ENCODE results near the gene C1R. TPM values are rescaled to one million over a fixed set of nuclear protein-coding genes. Genes with fewer than 3 reads are reported as not detected.
"Not testable (repeated sequence)": the region's sequence is repeated elsewhere in the genome, so short reads cannot be mapped to it uniquely, and the experiment has no call there.

Gene C1R
- total RNA-seq, 1 experiment from 2014 or later = 1.1 TPM

DNA sequence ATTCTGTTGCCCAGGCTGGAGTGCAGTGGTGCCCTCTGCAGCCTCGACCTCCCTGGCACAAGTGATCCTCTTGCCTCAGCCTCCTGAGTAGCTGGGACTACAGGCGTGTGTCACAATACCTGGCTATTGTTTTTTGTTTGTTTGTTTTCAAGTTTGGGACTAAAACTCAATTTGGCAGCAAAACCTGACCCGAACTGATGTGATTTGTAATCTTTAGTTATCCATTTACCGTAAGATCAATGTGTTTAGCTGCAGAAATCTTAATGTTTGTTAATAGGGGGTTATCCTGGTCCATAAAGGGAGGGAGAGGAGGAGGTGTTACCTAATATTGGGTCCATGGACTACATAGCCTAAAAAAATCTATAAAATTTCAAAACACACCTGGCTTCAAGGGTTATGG is 32.5 kb downstream of the C1R start:
- Histone ChIP-seq H3K27me3 (ENCODE audit: control insufficient read depth, insufficient read depth, low read length) (no peaks in the 10 kb centered on the region), H3K4me3 (ENCODE audit: insufficient read depth, low read depth, low read length) (no peak overlapping the region), H3K36me3 (replicated peaks; ENCODE audit: control insufficient read depth, insufficient read depth, low read length) (no peaks in the 10 kb centered on the region)
- no peak for DNase-seq

DNA sequence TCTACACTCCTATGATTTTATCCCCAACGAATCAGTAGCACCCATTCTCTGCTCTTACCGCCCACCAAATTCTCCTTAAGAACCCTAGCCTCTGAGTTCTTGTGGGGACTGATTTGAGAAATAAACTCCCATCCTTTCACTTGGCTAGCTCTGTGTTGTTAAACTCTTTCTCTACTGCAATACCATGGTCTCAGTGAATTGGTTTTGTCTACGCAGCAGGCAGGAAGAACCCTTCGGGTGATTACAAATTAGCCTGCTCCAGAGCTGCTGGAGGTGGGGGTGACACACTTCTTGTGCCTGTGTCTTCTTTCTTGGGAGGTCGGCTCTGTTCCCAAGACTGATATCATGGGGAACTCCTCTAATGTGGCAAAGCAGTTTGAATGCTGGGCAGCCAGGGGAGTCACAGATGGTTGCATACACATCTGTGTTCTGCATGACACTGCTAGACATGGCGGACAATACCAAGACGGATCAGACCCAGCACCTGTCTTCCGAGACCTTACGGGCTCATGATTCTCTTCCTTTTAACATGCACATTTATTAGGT is 33.3 kb downstream of the C1R start:
- no peak for DNase-seq
- Histone ChIP-seq H3K27me3 (ENCODE audit: control insufficient read depth, insufficient read depth, low read length) (no peaks in the 10 kb centered on the region), H3K36me3 (replicated peaks; ENCODE audit: control insufficient read depth, insufficient read depth, low read length) (no peaks in the 10 kb centered on the region), H3K4me3 (ENCODE audit: insufficient read depth, low read depth, low read length) (no peak overlapping the region)

DNA sequence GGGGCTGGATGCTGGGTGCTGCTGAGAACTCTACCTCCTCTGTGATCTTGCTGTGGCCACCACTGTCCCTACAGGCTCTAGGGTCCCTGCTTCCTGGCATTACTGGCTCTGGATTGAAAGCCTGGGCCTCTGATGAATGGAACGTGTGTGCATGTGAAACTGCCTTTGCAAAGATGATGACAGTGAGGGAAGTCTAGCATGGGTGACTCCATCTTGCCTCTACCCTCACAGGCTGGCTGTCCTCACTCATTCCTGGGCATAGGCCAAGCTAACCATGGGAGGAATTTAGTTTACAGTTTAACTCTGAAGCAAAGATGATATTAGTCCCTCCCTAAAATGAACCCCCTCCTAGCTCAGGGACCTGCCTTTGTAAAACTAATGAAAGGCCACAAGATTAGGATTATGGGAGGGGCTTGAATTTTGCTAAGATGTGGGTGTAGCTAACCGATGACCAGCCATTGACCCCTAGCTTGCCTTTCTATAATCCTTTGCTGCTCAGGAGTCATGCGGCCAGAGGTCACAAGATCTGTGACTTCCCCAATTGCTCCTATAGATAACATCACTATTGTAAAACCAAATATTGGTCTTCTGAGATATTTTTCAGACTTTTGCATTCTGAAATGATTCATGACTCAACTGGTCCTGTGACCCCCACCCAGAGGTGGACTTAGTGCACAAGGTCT is 33.9 kb downstream of the C1R start:
- no peak for DNase-seq
- no peak overlapping the region for H3K4me3 ChIP-seq (ENCODE audit: insufficient read depth, low read depth, low read length)

DNA sequence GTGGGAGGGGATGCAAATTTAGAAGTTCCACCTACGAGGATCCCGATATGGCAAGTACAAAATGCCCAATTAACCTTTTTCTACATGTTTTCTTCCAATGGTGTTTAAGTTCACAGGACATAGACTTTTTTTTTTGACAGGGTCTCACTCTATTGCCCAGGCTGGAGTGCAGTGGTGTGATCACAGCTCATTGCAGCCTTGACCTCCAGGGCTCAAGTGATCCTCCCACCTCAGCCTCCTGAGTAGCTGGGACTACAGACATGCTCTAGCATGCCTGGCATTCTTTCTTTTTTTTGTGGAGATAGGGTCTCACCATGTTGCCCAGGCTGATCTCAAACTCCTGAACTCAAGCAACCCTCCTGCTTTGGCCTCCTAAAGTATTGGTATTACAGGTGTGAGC is 36.5 kb downstream of the C1R start:
- not testable (repeated sequence) for H3K36me3 ChIP-seq (replicated peaks; ENCODE audit: control insufficient read depth, insufficient read depth, low read length); H3K4me3 ChIP-seq (ENCODE audit: insufficient read depth, low read depth, low read length); H3K27me3 ChIP-seq (ENCODE audit: control insufficient read depth, insufficient read depth, low read length); DNase-seq

More for the DNA sequence above, 33.9 kb downstream of the C1R start:
- Histone ChIP-seq H3K36me3 (replicated peaks; ENCODE audit: control insufficient read depth, insufficient read depth, low read length) (no peaks in the 10 kb centered on the region), H3K27me3 (ENCODE audit: control insufficient read depth, insufficient read depth, low read length) (no peaks in the 10 kb centered on the region)

DNA sequence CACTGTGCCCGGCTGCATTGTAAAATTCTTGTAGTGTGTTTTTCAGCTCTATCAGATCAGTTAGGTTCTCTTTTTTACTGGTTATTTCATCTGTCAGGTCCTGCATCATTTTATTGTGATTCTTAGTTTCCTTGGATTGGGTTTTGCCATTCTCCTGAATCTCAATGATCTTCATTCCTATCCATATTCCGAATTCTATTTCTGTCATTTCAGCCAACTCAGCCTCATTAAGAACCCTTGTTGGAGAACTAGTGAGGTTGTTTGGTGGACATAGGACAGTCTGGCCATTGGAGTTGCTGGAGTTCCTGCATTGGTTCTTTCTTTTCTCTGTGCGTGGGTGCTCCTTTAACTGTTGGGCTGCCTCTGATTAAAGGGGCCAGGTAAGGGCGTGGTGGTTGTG is 37.3 kb downstream of the C1R start:
- no peak for DNase-seq
- Histone ChIP-seq H3K4me3 (ENCODE audit: insufficient read depth, low read depth, low read length) (no peak overlapping the region), H3K27me3 (ENCODE audit: control insufficient read depth, insufficient read depth, low read length) (no peaks in the 10 kb centered on the region), H3K36me3 (replicated peaks; ENCODE audit: control insufficient read depth, insufficient read depth, low read length) (no peaks in the 10 kb centered on the region)

DNA sequence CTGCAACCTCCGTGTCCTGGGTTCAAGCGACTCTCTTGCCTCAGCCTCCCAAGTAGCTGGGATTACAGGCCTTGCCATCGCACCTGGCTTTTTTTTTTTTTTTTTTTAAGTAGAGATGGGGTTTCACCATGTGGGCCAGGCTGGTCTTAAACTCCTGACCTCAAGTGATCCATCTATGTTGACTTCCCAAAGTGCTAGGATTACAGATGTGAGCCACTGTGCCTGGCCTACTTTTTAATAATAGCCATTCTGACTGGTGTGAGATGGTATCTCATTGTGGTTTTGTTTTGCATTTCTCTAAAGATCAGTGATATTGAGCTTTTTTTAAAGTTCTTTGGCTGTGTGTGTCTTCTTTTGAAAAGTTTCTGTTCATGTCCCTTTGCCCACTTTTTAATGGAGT is 42.3 kb downstream of the C1R start:
- not testable (repeated sequence) for H3K4me3 ChIP-seq (ENCODE audit: insufficient read depth, low read depth, low read length); H3K27me3 ChIP-seq (ENCODE audit: control insufficient read depth, insufficient read depth, low read length); DNase-seq; H3K36me3 ChIP-seq (replicated peaks; ENCODE audit: control insufficient read depth, insufficient read depth, low read length)

DNA sequence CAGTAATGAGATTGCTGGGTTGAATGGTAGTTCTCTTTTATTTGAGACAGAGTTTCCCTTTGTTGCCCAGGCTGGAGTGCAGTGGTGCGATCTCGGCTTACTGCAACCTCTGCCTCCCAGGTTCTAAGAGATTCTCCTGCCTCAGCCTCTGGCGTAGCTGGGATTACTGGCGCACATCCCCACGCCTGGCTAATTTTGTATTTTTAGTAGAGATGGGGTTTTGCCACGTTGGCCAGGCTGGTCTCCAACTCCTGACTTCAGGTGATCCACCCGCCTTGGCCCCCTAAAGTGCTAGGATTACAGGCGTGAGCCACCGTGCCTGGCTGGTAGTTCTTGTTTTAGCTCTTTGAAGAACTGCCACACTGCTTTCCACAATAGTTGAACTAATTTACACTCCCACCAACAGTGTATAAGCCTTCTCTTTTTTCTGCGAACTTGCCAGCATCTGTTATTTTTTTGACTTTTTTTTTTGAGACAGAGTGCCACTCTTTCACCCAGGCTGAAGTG is 42.7 kb downstream of the C1R start:
- not testable (repeated sequence) for DNase-seq; H3K36me3 ChIP-seq (replicated peaks; ENCODE audit: control insufficient read depth, insufficient read depth, low read length); H3K27me3 ChIP-seq (ENCODE audit: control insufficient read depth, insufficient read depth, low read length); H3K4me3 ChIP-seq (ENCODE audit: insufficient read depth, low read depth, low read length)

DNA sequence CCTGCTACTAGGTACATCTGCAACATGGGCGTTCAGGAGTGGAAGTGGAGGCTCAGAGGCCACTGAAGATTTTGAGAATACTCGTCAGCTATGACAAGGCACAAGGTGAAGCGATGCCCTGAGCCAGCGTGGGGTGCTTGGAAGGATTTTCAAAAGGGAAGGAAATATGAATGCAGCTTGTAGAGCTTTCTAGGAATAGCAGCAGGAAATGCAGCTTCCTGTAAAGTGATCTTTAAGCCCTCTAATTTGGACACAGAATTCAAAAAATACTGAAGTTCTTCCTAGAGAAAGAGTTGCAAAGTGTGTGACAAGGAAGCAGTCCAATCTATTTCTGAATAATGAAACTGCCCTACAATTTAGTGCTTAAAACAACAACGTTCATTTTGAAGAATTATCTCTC is 44.9 kb downstream of the C1R start:
- H3K4me3 ChIP-seq (ENCODE audit: insufficient read depth, low read depth, low read length) = no peak overlapping the region
- DNase-seq = no peak
- no peaks in the 10 kb centered on the region for H3K36me3 ChIP-seq (replicated peaks; ENCODE audit: control insufficient read depth, insufficient read depth, low read length)
- no peaks in the 10 kb centered on the region for H3K27me3 ChIP-seq (ENCODE audit: control insufficient read depth, insufficient read depth, low read length)

DNA sequence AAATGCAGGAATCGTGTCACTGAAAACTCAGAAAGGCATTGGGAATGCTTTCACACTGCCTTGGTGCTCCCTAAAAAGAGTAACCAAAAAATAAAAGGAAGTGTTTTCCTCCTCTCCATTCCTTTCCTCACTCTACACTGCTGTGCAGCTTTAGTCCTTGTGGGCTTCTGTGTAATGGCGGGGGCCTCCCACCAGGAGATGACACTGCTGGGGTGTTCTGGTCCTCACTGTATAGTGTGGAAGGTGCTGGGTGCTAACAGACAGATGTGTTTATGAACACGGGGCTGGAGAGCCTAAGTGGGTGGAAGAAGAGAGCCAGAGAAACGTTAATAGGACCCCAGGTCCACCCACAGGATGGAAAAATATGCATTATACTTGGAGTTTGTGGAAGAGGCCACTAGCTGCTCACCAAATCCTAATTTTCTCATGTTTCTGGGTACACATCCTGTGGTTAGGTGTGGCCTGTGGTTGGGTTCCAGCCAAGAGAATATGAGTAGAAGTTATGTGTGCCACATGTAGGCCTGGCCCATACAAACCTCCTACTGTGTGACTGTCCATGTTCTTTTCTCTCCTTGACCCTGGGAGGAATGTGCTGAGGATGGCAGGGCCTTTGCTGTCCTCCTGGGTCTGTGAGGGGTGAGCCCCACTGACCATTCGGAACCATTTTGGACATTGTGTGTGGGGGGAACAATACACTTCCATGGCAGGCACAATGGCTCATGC is 45.7 kb downstream of the C1R start:
- Histone ChIP-seq H3K36me3 (replicated peaks; ENCODE audit: control insufficient read depth, insufficient read depth, low read length) (no peaks in the 10 kb centered on the region), H3K4me3 (ENCODE audit: insufficient read depth, low read depth, low read length) (no peak overlapping the region), H3K27me3 (ENCODE audit: control insufficient read depth, insufficient read depth, low read length) (no peaks in the 10 kb centered on the region)
- DNase-seq = no peak

DNA sequence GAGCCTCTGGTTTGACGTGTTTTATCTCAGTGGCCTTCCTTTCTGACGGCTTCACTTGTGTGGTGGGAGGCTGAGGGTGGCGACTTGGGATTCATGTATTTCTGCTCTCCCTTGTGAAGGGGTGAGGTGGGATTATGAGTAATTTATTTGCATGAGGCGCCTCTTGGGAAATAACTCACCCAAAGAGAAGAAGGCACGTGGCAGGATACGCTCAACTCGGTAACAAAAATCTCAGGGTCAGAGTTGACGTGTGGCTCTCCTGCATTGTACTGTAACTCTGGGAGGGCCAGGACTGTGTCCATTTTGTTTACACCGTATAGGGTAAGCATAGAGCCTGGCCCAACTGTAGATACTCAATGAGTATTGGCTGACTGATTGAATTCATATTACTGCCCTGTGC is 46.3 kb downstream of the C1R start:
- H3K27me3 ChIP-seq (ENCODE audit: control insufficient read depth, insufficient read depth, low read length) = no peaks in the 10 kb centered on the region
- no peak overlapping the region for H3K4me3 ChIP-seq (ENCODE audit: insufficient read depth, low read depth, low read length)
- no peaks in the 10 kb centered on the region for H3K36me3 ChIP-seq (replicated peaks; ENCODE audit: control insufficient read depth, insufficient read depth, low read length)

DNA sequence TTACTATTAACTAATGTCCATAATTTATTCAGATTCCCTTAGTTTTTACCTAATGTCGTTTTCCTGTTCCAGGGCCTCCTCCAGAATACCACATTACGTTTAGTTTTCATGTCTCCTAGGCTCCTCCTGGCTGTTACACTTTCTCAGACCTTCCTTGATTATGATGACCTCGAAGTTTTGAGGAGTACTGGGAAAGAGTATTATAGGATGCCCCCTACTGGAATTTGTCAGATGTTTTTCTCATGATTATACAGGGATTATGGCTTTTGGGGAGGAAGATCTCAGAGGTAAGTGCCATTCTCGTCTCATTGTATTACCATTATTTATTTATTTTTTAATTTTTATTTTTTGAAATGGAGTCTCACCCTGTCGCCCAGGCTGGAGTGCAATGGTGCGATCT is 49.4 kb downstream of the C1R start:
- H3K27me3 ChIP-seq (ENCODE audit: control insufficient read depth, insufficient read depth, low read length) = no peaks in the 10 kb centered on the region
- DNase-seq = peak; percentile 64
- no peaks in the 10 kb centered on the region for H3K36me3 ChIP-seq (replicated peaks; ENCODE audit: control insufficient read depth, insufficient read depth, low read length)

More for the DNA sequence above, 46.3 kb downstream of the C1R start:
- DNase-seq = no peak

DNA sequence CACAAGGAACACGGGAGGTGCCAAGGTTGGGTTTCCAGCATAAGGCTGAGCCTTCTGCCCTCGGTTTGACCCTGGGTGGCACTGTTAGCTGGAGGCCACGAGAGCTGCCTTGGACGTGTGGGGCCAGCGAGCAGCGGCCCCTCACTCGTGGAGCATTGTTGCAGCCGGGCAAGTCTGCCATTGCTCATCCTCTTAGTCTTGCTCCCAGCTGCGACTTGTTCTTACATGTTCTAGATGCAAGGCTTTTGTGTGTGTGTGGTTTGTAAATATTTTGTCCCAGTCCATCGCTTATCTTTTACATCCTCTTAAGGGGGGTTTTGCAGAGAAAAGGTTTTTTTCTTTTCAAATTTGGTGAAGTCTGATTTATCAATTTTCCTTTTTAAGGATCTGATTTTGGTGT is 52.8 kb downstream of the C1R start:
- H3K27me3 ChIP-seq (ENCODE audit: control insufficient read depth, insufficient read depth, low read length) = no peaks in the 10 kb centered on the region
- no peak for DNase-seq
- no peak overlapping the region for H3K4me3 ChIP-seq (ENCODE audit: insufficient read depth, low read depth, low read length)
- no peaks in the 10 kb centered on the region for H3K36me3 ChIP-seq (replicated peaks; ENCODE audit: control insufficient read depth, insufficient read depth, low read length)

More for the DNA sequence above, 49.4 kb downstream of the C1R start:
- H3K4me3 ChIP-seq (ENCODE audit: insufficient read depth, low read depth, low read length) = no peak overlapping the region

DNA sequence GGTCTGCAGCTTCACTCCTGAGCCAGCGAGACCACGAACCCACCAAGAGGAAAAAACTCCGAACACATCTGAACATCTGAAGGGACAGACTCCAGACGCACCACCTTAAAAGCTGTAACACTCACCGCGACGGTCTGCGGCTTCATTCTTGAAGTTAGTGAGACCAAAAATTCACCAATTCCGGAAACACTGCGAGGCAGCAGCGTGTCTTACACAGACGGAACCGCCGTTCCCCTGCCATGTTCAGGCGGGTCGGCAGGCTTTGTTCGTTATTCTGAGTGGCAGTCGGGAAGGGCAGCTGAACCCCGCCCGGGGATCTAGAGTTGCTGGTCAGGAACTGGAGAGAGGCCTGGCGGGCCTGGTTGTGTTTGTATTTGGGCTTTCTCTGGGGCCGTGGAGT is 53.7 kb downstream of the C1R start:
- Histone ChIP-seq H3K27me3 (ENCODE audit: control insufficient read depth, insufficient read depth, low read length) (no peaks in the 10 kb centered on the region), H3K4me3 (ENCODE audit: insufficient read depth, low read depth, low read length) (no peak overlapping the region), H3K36me3 (replicated peaks; ENCODE audit: control insufficient read depth, insufficient read depth, low read length) (no peaks in the 10 kb centered on the region)
- DNase-seq = no peak

DNA sequence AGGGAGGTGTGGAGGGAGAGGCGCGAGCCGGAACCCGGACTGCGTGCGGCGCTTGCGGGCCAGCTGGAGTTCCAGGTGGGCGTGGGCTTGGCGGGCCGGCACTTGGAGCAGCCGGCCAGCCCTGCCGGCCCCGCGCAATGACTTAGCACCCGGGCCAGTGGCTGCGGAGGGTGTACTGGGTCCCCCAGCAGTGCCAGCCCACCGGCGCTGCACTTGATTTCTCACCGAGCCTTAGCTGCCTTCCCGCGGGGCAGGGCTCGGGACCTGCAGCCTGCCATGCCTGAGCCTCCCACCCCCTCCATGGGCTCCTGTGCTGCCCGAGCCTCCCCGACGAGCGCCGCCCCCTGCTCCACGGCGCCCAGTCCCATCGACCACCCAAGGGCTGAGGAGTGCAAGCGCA is 54.8 kb downstream of the C1R start:
- H3K27me3 ChIP-seq (ENCODE audit: control insufficient read depth, insufficient read depth, low read length); DNase-seq; H3K36me3 ChIP-seq (replicated peaks; ENCODE audit: control insufficient read depth, insufficient read depth, low read length); H3K4me3 ChIP-seq (ENCODE audit: insufficient read depth, low read depth, low read length): not testable (repeated sequence)

DNA sequence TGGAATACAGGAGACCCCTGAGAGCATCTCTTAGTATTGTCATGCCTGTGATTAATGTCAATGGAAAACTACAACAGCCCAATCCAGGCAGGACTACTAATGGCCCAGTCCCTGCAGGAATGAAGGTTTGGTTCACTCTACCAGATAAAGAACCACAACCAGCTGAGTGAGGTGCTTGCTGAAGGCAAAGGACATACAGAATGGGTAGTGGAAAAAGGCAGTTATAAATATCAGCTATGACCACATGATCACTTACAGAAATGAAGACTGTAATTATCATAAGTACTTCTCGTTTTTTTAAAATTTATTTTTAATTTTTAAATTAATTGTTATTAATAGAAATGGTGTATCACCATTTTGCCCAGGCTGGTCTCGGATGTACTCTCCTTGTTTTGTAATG is 56.8 kb downstream of the C1R start:
- H3K36me3 ChIP-seq (replicated peaks; ENCODE audit: control insufficient read depth, insufficient read depth, low read length) = no peaks in the 10 kb centered on the region
- DNase-seq = no peak
- no peaks in the 10 kb centered on the region for H3K27me3 ChIP-seq (ENCODE audit: control insufficient read depth, insufficient read depth, low read length)
- no peak overlapping the region for H3K4me3 ChIP-seq (ENCODE audit: insufficient read depth, low read depth, low read length)

Measured in H7 (cell line).